Measurements from ENCODE around the gene DPYD.

DPYD gene

GRCh38 chr1:97123717-97124431 lies 797.0 kb downstream of the DPYD start:
- peak; percentile 19 for DNase-seq

- peak; percentile 16 for DNase-seq
Observed at GRCh38 chr1:97120806-97121205, 800.0 kb downstream of the DPYD start.

- no peak for DNase-seq
Observed at GRCh38 chr1:97119260-97120158, 801.3 kb downstream of the DPYD start.

GRCh38 chr1:97114842-97115241 lies 806.0 kb downstream of the DPYD start:
- no peak for DNase-seq

GRCh38 chr1:97112442-97112841 lies 808.4 kb downstream of the DPYD start:
- DNase-seq = no peak

- peak; percentile 75 for DNase-seq
Observed at GRCh38 chr1:97108179-97108578, 812.7 kb downstream of the DPYD start.

- peak; percentile 80 for DNase-seq
Observed at GRCh38 chr1:97105531-97105930, 815.3 kb downstream of the DPYD start.

GRCh38 chr1:97101509-97101908 lies 819.3 kb downstream of the DPYD start:
- DNase-seq = no peak

GRCh38 chr1:97097404-97097925 lies 823.4 kb downstream of the DPYD start:
- DNase-seq = no peak

- DNase-seq = no peak
Observed at GRCh38 chr1:97095764-97096163, 825.1 kb downstream of the DPYD start.

GRCh38 chr1:97094247-97094972 lies 826.4 kb downstream of the DPYD start:
- DNase-seq = peak; percentile 94

GRCh38 chr1:97093741-97094140 lies 827.1 kb downstream of the DPYD start:
- DNase-seq = peak; percentile 74

GRCh38 chr1:97092824-97093223 lies 828.0 kb downstream of the DPYD start:
- DNase-seq = no peak

GRCh38 chr1:97091679-97092078 lies 829.2 kb downstream of the DPYD start:
- DNase-seq = no peak

GRCh38 chr1:97091263-97091662 lies 829.6 kb downstream of the DPYD start:
- no peak for DNase-seq

- DNase-seq = no peak
Observed at GRCh38 chr1:97090725-97091124, 830.1 kb downstream of the DPYD start.

- no peak for DNase-seq
Observed at GRCh38 chr1:97089173-97089572, 831.7 kb downstream of the DPYD start.

- no peak for DNase-seq
Observed at GRCh38 chr1:97088391-97088790, 832.4 kb downstream of the DPYD start.

GRCh38 chr1:97084546-97084945 lies 836.3 kb downstream of the DPYD start:
- peak; percentile 81 for DNase-seq

GRCh38 chr1:97082160-97082848 lies 838.5 kb downstream of the DPYD start:
- DNase-seq = no peak

- DNase-seq = no peak
Observed at GRCh38 chr1:97078872-97079271, 842.0 kb downstream of the DPYD start.

GRCh38 chr1:97077221-97077620 lies 843.6 kb downstream of the DPYD start:
- DNase-seq = no peak

GRCh38 chr1:97074771-97075170 lies 846.1 kb downstream of the DPYD start:
- no peak for DNase-seq
